ENCODE data around the gene ANKS1B.
A peak's percentile ranks its signal among the peaks of the same experiment; 100 is the strongest.

ANKS1B gene

GRCh38 chr12:99824900-99825542, 159.7 kb downstream of the ANKS1B start:
- H3K9me3 ChIP-seq (ENCODE audit: low read length), result no peaks in the 10 kb centered on the region
- H3K27me3 ChIP-seq (ENCODE audit: insufficient read depth, low read length), result no peaks in the 10 kb centered on the region
- H3F3A ChIP-seq (ENCODE audit: insufficient read depth, low read length), result no peaks in the 10 kb centered on the region
- no peak for TF ChIP-seq CTCF (IDR thresholded peaks at IDR 0.05; ENCODE audit: low read length)
- TF ChIP-seq EZH2 (IDR thresholded peaks at IDR 0.05; ENCODE audit: borderline replicate concordance, low read length), result no peak
- H3K4me2 ChIP-seq (ENCODE audit: low read length), result no peak overlapping the region
- no peak overlapping the region for H3K9ac ChIP-seq (ENCODE audit: low read length)
- H4K20me1 ChIP-seq (ENCODE audit: insufficient read depth, low read length), result no peaks in the 10 kb centered on the region
- H2AFZ ChIP-seq (ENCODE audit: low read length), result no peak overlapping the region
- H3K79me2 ChIP-seq (ENCODE audit: insufficient read depth, low read length), result no peaks in the 10 kb centered on the region
- H3K27ac ChIP-seq (ENCODE audit: low read depth, low read length, poor library complexity, severe bottlenecking), result no peak overlapping the region
- no peaks in the 10 kb centered on the region for H3K9me2 ChIP-seq (ENCODE audit: low read depth, low read length)
- no peaks in the 10 kb centered on the region for H3K4me1 ChIP-seq (ENCODE audit: insufficient read depth, low read length, severe bottlenecking)
- H3K36me3 ChIP-seq (ENCODE audit: insufficient read depth, low read length), result no peaks in the 10 kb centered on the region
- no peak overlapping the region for H3K4me3 ChIP-seq (ENCODE audit: low read depth, low read length, poor library complexity, severe bottlenecking)

- no peak overlapping the region for H3K4me3 ChIP-seq (ENCODE audit: low read depth, low read length, poor library complexity, severe bottlenecking)
- no peaks in the 10 kb centered on the region for H4K20me1 ChIP-seq (ENCODE audit: insufficient read depth, low read length)
- no peak overlapping the region for H3K9ac ChIP-seq (ENCODE audit: low read length)
- H3F3A ChIP-seq (ENCODE audit: insufficient read depth, low read length), result no peaks in the 10 kb centered on the region
- H3K79me2 ChIP-seq (ENCODE audit: insufficient read depth, low read length), result no peaks in the 10 kb centered on the region
- H3K9me2 ChIP-seq (ENCODE audit: low read depth, low read length), result no peaks in the 10 kb centered on the region
- no peaks in the 10 kb centered on the region for H3K36me3 ChIP-seq (ENCODE audit: insufficient read depth, low read length)
- H3K4me1 ChIP-seq (ENCODE audit: insufficient read depth, low read length, severe bottlenecking), result no peaks in the 10 kb centered on the region
- H2AFZ ChIP-seq (ENCODE audit: low read length), result no peak overlapping the region
- H3K9me3 ChIP-seq (ENCODE audit: low read length), result no peaks in the 10 kb centered on the region
- TF ChIP-seq EZH2 (IDR thresholded peaks at IDR 0.05; ENCODE audit: borderline replicate concordance, low read length), result no peak
- no peak for TF ChIP-seq CTCF (IDR thresholded peaks at IDR 0.05; ENCODE audit: low read length)
- H3K4me2 ChIP-seq (ENCODE audit: low read length), result no peak overlapping the region
- H3K27ac ChIP-seq (ENCODE audit: low read depth, low read length, poor library complexity, severe bottlenecking), result no peak overlapping the region
- no peaks in the 10 kb centered on the region for H3K27me3 ChIP-seq (ENCODE audit: insufficient read depth, low read length)
Observed at GRCh38 chr12:99822273-99822672, 162.5 kb downstream of the ANKS1B start.

GRCh38 chr12:99810718-99811593, 173.8 kb downstream of the ANKS1B start:
- Histone ChIP-seq H3K36me3 (ENCODE audit: insufficient read depth, low read length) (no peaks in the 10 kb centered on the region), H3K9ac (ENCODE audit: low read length) (no peak overlapping the region), H3K9me2 (ENCODE audit: low read depth, low read length) (no peaks in the 10 kb centered on the region), H3K79me2 (ENCODE audit: insufficient read depth, low read length) (no peaks in the 10 kb centered on the region), H3K27me3 (ENCODE audit: insufficient read depth, low read length) (no peaks in the 10 kb centered on the region), H3K27ac (ENCODE audit: low read depth, low read length, poor library complexity, severe bottlenecking) (no peak overlapping the region), H3K9me3 (ENCODE audit: low read length) (no peaks in the 10 kb centered on the region), H3K4me2 (ENCODE audit: low read length) (no peak overlapping the region), H2AFZ (ENCODE audit: low read length) (no peak overlapping the region), H4K20me1 (ENCODE audit: insufficient read depth, low read length) (no peaks in the 10 kb centered on the region), H3K4me3 (ENCODE audit: low read depth, low read length, poor library complexity, severe bottlenecking) (no peak overlapping the region), H3F3A (ENCODE audit: insufficient read depth, low read length) (no peaks in the 10 kb centered on the region), H3K4me1 (ENCODE audit: insufficient read depth, low read length, severe bottlenecking) (no peaks in the 10 kb centered on the region)
- TF ChIP-seq CTCF (IDR thresholded peaks at IDR 0.05; ENCODE audit: low read length) (peak; percentile 25; the same call in 1 of the 2 replicates), EZH2 (IDR thresholded peaks at IDR 0.05; ENCODE audit: borderline replicate concordance, low read length) (no peak)

Measured in OCI-LY1 (cell line).